HepG2 (cell line): ENCODE data around the gene RHEBL1. TPM values are rescaled to one million over a fixed set of nuclear protein-coding genes. Genes with fewer than 3 reads are reported as not detected.

Source experiments
- CREBL2 ChIP-seq: sonication (generic); formaldehyde crosslinking; IDR thresholded peaks from 2 replicates; pipeline ENCODE4 v1.8.1; 2023; ENCODE audit warnings: missing genetic modification reagents, mild to moderate bottlenecking, borderline replicate concordance
- FUBP1 ChIP-seq: sonication (generic); formaldehyde crosslinking; IDR thresholded peaks from 2 replicates; pipeline ENCODE4 v1.5.1; 2020; ENCODE audit warnings: missing genetic modification reagents, mild to moderate bottlenecking, borderline replicate concordance
- HMG20A ChIP-seq: IDR thresholded peaks from 2 replicates; pipeline ENCODE4 v1.6.1; 2016; ENCODE audit warnings: borderline replicate concordance
- HOXA5 ChIP-seq: sonication (generic); formaldehyde crosslinking; IDR thresholded peaks from 2 replicates; pipeline ENCODE4 v1.4.0; 2020; ENCODE audit warnings: missing genetic modification reagents
- HOXA7 ChIP-seq: sonication (generic); formaldehyde crosslinking; IDR thresholded peaks from 2 replicates; pipeline ENCODE4 v1.8.1; 2022; ENCODE audit warnings: mild to moderate bottlenecking, missing genetic modification reagents, moderate library complexity
- IKZF1 ChIP-seq: fragments of 450-650 bp; IDR thresholded peaks from 2 replicates; pipeline ENCODE4 v1.7.1; 2016
- NFE2L2 ChIP-seq: fragments of 150-350 bp; IDR thresholded peaks from 2 replicates; pipeline ENCODE4 v1.6.1; 2014; ENCODE audit warnings: low read length
- POGK ChIP-seq: sonication (generic); formaldehyde crosslinking; conservative IDR thresholded peaks from 2 replicates; pipeline ENCODE4 v1.8.0; 2022; ENCODE audit warnings: mild to moderate bottlenecking, moderate library complexity, missing genetic modification reagents
- PREB ChIP-seq: sonication (generic); formaldehyde crosslinking; IDR thresholded peaks from 2 replicates; pipeline ENCODE4 v1.4.0; 2020; ENCODE audit warnings: missing genetic modification reagents
- RBM22 ChIP-seq: fragments of 200-400 bp; formaldehyde crosslinking; optimal IDR thresholded peaks from 2 replicates; pipeline ENCODE3; 2017; ENCODE audit warnings: mild to moderate bottlenecking, low read length, moderate library complexity
- RELA ChIP-seq: sonication (generic); formaldehyde crosslinking; IDR thresholded peaks from 2 replicates; pipeline ENCODE4 v1.4.0; 2020; ENCODE audit warnings: missing genetic modification reagents
- SMARCE1 ChIP-seq: fragments of 450-650 bp; IDR thresholded peaks from 2 replicates; pipeline ENCODE4 v1.6.1; 2017; ENCODE audit warnings: borderline replicate concordance
- SOX6 ChIP-seq, 2 experiments: fragments of 450-650 bp in 1 of 2; sonication (generic) in 1 of 2; formaldehyde crosslinking in 1 of 2; IDR thresholded peaks; 2 replicates each; pipeline versions ENCODE4 v1.4.0 to v1.6.1; 2017 to 2020; ENCODE audit warnings: antibody characterized with exemption in 1 of 2, mild to moderate bottlenecking in 1 of 2, missing genetic modification reagents in 1 of 2
- SSRP1 ChIP-seq: IDR thresholded peaks from 2 replicates; pipeline ENCODE4 v1.6.1; 2016; ENCODE audit warnings: control low read depth
- TBP ChIP-seq: sonication (generic); formaldehyde crosslinking; IDR thresholded peaks from 2 replicates; pipeline ENCODE4 v1.5.0; 2020; ENCODE audit warnings: missing genetic modification reagents
- TERF1 ChIP-seq: sonication (generic); formaldehyde crosslinking; IDR thresholded peaks from 2 replicates; pipeline ENCODE4 v1.8.0; 2022; ENCODE audit warnings: mild to moderate bottlenecking, missing genetic modification reagents, moderate library complexity
- YEATS4 ChIP-seq: sonication (generic); formaldehyde crosslinking; IDR thresholded peaks from 2 replicates; pipeline ENCODE4 v1.4.0; 2020; ENCODE audit warnings: missing genetic modification reagents, borderline replicate concordance
- ZFP36L2 ChIP-seq: sonication (generic); formaldehyde crosslinking; IDR thresholded peaks from 2 replicates; pipeline ENCODE4 v1.4.0; 2020; ENCODE audit warnings: missing genetic modification reagents
- ZMYM4 ChIP-seq: sonication (generic); formaldehyde crosslinking; IDR thresholded peaks from 2 replicates; pipeline ENCODE4 v1.8.1; 2023; ENCODE audit warnings: mild to moderate bottlenecking, missing genetic modification reagents
- ZNF503 ChIP-seq: sonication (generic); formaldehyde crosslinking; IDR thresholded peaks from 2 replicates; pipeline ENCODE4 v1.4.0; 2020; ENCODE audit warnings: missing genetic modification reagents
- ZNF7 ChIP-seq: IDR thresholded peaks from 2 replicates; pipeline ENCODE4 v1.6.1; 2016; ENCODE audit warnings: missing biosample characterization, missing genetic modification reagents
- polyA plus RNA-seq, 8 experiments: library from polyadenylated mRNA; depleted of rRNA in 3 of 8; stranded (reverse) in 7 of 8; unstranded in 1 of 8; fragments of >200 nt; fragmentation: Illumina TruSeq in 4 of 8; extraction: Trizol in 4 of 8; gene quantifications; 2 replicates each; pipeline versions ENCODE4 v1.2.1 to v1.2.3, GENCODE V29; 2011 to 2016; ENCODE audit warnings: low read depth in 4 of 8, missing spikeins in 1 of 8, mixed read lengths in 1 of 8; ENCODE audit not compliant: insufficient read depth in 1 of 8
- total RNA-seq, 5 experiments: library from RNA; depleted of rRNA; stranded (reverse); fragments of >200 nt; fragmentation: Illumina TruSeq; extraction: Trizol; gene quantifications; 2 replicates each; pipeline ENCODE4 v1.2.3, GENCODE V29; 2016; ENCODE audit warnings: low read depth in 1 of 5

Gene RHEBL1
- total and polyA plus RNA-seq, 2 of the 13 experiments (the other 11 are each of a cell fraction or from before 2014, with no cell fraction given): 1.4 to 2.5 TPM

- TF ChIP-seq FUBP1 (CRISPR knock-in tag): no peak
- no peak for TF ChIP-seq ZNF7
- TF ChIP-seq ZNF503 (CRISPR knock-in tag): peak; percentile 41; the same call in 1 of the 2 replicates
- no peak for TF ChIP-seq SMARCE1
- peak; percentile 98 for TF ChIP-seq RBM22
- TF ChIP-seq TBP (CRISPR knock-in tag): no peak
- TF ChIP-seq TERF1 (CRISPR knock-in tag): no peak
- TF ChIP-seq CREBL2 (CRISPR knock-in tag): no peak
- peak; percentile 72; the same call in 1 of the 2 replicates for TF ChIP-seq YEATS4 (CRISPR knock-in tag)
- TF ChIP-seq SOX6 (IDR thresholded peaks at IDR 0.05): no peak
- TF ChIP-seq SOX6 (CRISPR knock-in tag; IDR thresholded peaks at IDR 0.05): peak; percentile 73
- TF ChIP-seq POGK (CRISPR knock-in tag): no peak; the same call in 1 of the 2 replicates
- no peak for TF ChIP-seq SSRP1 (CRISPR knock-in tag)
- no peak for TF ChIP-seq IKZF1
- TF ChIP-seq NFE2L2: no peak
- TF ChIP-seq HMG20A (CRISPR knock-in tag): no peak
- TF ChIP-seq PREB: no peak
- TF ChIP-seq RELA (CRISPR knock-in tag): peak; percentile 57; the same call in 1 of the 2 replicates
- TF ChIP-seq HOXA5 (CRISPR knock-in tag): peak; percentile 45; the same call in 1 of the 2 replicates
- no peak for TF ChIP-seq ZFP36L2 (CRISPR knock-in tag)
- no peak for TF ChIP-seq HOXA7 (CRISPR knock-in tag)
- peak; percentile 83 for TF ChIP-seq ZMYM4
Measured at GRCh38 chr12:49018261-49019119, 51.3 kb downstream of the RHEBL1 start, which contains the start of gene PRKAG1 (continued).
